GM21390 (cell line): ENCODE measurements around the gene PAMR1.
A peak's percentile ranks its signal among the peaks of the same experiment; 100 is the strongest.

ENCODE experiments used
- ATAC-seq: cut with Tn5 transposase; IDR thresholded peaks from one replicate; pipeline ENCODE4 v1.9.1; 2021; ENCODE audit not compliant: unreplicated experiment

PAMR1 gene

DNA sequence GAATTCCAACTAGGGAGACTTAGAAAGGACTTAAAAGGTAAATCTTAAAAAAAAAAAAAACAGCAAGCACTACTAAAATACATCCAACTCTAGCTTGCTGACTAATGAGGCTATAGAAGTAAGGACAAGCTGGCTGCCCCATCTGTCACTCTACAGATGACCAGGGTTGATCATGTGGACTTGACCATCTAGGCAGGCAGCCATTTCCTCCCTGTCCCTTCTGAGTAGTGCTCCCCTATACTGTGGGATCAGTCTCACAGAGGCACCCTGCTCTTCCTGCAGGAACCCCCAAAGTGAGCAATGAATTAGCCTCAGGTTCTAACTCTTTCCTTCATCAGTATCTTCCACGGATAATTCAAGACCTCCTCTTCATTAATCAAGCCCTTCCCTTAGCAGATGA, 118.4 kb downstream of the PAMR1 start:
- ATAC-seq, result no peak

DNA sequence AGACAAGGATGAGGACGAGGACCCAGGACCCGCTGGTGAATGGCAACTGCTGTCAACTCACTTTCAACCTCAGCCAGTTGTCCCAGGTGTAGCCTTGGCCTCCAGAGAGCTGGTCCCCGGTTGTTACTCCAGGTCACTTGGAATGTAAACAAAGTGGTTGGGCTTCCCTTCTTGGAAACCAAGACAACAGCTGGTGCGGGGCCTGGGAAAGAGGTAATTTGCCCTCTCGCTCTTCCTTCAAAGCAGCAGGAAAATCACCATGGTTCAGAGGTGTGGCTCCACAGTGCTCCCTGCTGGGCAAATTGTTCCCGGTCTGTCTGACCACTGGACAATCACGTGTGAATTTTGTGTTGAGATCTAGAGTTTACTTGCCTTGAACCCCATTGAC, 121.0 kb downstream of the PAMR1 start:
- no peak for ATAC-seq

DNA sequence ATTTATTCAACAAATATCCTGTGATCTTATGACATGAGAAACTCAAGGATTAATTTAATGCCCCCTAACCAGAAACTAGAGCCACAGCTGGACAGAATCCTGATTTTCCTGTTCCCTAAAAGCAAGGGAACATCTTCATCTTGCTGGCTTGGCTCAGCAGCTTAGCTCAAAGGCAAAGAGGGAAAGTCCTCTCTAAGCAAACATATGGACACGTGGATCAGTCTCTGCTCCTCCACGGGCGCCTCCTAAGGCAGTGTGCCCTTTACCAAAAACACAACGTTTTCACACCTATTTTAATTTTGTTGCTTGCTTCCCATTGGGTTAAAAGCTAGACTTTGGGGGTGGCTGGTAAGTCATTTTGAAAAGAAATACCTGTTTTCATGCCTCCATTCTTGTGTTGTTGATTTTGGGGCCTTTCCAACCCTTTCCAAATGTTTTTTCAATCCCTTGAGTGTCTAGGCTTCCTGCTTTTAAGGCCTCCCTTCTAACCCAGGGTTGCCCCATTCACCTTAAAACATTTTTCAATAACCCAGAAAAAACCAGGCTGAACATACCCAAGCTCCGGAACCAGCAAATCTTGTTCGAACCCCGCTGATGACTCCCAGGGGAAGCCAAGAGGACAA, 121.5 kb downstream of the PAMR1 start:
- no peak for ATAC-seq

DNA sequence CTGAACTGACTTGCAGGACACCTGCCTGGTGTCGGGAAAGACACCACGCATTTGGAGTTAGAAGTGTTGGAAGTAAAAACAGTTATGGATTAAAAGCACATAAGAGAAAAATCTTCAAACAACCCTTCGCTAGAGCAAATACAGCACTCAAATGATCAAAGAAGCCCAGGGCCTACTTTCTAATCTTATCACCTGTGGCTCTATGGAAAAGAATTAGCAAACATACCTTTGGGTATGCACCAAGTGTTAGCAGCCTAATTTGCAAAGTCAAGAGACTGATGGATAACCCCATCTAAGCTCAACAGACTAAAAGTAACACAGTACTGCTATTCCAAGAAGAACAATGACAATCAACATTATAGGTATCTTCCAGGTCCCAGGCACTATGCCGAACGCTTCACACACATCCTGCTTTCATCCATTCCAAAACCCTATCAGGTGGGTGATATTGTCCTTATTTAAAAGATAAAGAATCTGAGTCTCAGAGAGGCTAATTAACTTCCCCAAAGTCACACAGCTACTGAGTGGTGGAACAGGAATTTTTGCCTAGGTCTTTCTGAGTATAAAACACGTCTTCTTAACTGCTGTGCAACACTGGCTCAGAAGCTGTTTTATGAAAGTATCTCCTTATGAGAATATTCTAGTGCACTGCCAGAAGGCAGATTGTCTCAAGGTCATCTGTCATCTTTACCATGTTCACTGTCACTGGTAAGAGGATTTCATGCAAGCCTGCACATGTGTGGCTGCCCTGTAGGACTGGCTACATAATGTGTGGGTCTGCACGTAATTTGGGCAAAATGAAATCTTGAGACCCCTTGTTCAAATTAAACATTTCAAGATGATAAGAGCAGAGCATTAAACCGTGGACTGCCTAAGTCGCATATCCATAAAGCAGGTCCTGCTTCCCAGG, 122.4 kb downstream of the PAMR1 start:
- ATAC-seq, result no peak

DNA sequence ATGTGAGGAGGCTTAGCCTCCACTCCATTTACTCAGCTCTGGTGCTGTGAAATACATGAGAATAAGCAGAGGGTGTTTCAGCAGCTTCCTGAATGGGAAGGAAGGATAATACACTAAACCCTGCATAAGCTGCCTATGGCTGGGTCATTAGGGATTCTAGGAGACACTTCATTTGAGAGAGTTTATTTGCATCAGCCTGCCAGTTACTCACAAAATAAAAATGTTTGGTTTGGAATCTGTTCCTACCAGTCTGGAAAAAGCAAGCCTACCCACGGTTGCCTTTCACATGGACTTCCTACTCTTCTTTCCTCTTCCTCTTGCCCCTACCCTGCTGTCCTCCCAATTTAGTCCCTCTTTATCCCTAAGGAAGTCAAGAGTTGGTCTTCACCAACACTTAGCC, 126.5 kb downstream of the PAMR1 start:
- no peak for ATAC-seq

DNA sequence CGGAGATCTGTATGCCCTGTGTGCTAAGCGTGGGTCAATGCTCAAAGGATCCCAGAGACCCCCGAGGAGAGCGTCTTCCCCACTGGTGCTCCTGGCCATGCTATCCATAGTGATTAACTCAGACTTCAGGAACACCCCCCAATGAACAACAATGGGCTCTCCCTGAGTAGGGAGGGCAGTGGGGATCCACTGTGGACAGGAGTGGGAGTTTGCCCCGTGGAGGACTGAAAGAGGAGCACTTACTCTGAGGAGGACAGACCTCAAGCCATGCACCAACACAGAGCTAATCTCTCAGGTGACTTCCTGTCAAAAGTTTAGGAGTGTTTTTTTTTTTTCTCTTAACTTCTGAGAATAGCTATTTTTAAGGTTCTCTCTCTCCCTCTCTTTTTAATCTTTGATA, 130.5 kb downstream of the PAMR1 start:
- no peak for ATAC-seq

DNA sequence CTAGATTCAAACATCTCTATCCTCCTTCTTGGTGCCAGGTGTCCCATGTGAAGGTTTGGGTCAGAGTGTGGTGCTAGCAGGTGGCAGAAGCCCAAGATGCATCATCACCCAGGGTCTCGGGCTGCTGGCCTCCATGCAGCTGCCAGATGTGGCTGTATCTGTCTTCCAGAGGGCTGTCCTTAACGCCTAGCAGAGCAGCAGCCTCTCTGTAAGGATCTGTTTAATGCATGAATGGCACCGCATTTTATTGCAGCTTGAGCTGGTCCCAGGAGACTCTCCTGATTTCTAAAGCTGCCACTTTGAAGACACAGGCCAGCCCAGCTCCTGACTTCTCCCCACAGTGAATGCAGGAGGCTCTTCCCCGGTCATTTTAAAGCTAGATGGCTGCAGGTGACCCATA, 132.3 kb downstream of the PAMR1 start:
- no peak for ATAC-seq

DNA sequence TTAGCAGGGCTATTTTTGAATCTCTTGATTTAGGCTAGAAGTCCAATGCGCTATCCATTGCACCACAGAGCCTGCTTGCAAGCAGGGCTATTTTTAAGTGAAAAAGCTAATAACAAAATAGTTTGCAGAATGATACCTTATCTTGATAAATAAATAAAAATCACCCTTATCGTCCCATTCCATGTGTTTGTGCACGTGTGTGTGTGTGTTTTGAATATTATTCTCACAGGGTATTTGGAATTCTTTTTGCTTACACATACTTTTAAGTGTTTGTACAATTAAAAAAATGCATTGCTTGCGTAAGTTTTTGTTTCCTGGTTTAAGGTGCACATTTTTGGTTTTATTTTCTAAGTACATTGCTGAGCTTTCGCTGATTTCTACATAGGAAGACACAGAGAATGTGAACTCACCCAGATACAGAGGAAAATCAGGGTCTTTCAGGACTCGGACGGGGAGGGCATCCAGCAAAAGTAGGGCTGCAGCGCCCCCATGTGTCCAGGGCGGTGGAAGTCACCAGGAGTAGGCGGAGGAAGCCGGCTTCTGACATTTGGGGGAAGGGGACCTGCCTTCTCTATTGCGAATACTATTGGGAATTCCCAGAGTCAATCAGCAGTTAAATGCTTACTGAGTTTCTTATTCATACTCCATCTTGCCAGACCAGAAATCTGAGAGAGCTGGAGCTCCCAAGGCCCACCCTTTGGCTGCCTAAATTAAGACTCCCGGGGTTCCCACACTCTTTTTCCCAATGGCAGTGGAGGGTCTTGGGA, 133.3 kb downstream of the PAMR1 start:
- no peak for ATAC-seq

DNA sequence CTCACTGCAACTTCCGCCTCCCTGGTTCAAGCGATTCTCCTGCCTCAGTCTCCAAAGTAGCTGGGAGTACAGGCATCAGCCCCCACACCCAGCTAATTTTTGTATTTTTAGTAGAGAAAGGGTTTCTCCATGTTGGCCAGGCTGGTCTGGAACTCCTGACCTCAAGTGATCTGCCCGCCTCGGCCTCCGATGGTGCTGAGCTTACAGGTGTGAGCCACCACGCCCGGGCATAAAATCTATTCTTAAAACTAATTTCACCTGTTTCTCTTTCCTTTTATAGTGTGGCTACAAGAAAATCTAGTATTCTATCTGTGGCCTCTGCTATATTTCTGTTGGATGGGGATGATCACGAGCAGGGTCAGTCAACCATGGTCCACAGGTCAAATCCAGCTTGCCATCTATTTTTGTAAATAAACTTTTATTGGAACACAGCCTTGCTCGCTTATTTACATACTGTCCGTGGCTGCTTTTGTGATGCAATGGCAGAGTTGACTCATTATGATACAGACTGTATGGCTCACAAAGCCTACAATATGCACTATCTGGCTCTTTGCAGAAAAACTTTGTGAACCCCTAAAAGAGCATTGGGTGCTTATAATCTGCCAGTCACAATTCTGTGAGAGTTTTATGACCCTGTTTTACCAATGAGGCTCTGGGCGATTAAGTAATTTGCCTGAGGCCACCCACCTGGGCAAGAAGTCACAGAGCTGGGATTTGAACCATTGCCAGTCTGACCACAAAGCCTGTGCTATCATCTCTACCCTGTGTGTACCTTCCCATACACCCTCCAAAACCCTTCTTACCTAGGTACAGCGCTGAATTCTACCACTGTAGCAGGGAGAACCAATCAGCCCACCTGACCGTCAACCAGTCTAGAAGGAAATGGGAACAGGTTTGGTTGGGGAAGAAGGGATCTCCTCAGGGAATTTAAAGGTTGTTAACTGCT, 134.4 kb downstream of the PAMR1 start:
- peak; percentile 93 for ATAC-seq

DNA sequence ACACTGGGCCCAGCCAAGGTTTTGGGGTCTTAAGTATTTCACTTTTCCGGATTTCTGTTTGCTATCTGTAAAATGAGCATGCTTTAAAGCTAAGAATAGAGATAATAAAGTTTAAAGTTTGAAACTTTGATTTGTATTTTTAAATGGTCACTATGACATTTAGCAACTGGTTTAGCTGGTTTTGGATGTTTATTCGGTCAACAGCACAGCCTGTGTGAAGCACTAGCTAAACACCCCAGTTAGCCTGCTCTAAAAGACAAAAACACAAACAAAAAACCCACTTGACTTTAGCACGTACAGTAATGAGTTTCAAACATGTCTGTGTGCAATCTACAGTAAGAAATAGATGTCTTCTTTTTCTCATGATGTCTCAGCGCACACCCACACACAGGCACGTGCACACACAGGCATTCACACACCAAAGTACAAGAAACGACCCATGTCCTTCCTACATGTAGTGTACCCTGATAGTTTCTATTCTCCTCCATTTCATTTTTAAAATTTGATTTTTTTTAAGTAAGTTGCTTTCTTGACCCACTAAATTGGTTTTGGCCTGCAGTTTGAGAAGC, 135.4 kb downstream of the PAMR1 start:
- no peak for ATAC-seq

DNA sequence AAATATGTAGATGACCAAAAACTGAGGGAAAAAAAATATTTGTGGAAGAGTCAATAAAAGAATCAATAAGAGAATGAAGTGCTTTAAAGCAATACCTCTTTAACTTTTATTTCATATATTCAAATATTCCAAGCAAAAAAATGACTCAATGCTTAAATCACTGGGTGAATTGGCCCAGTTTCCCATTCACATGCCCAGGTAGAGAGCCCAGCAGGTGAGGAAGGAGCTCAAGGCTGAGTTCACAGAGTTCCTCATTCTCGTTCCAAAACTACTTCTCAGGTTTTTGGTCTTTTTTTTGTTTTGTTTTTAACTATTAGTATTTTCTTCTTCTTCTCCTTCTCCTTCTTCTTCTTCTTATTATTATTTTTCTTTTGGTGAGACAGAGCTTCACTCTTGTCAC, 136.3 kb downstream of the PAMR1 start:
- no peak for ATAC-seq

DNA sequence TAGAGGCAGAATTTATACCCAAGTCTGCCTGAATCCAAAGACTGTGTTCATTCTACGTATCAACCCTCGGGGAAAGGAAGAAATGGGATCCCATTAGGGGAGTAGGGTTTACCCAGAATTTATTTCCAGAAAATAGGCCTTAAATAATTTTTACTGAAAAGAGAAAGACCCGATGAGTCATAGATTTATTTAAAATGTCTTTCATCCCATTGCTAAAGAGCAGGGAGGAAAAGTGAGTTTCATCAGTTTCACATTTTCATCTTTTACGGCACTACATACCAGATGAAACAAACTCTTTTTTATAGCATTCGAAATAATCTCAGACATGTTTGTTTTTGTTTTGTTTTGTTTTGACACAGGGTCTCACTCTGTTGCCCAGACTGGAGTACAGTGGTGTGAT, 137.4 kb downstream of the PAMR1 start:
- no peak for ATAC-seq

DNA sequence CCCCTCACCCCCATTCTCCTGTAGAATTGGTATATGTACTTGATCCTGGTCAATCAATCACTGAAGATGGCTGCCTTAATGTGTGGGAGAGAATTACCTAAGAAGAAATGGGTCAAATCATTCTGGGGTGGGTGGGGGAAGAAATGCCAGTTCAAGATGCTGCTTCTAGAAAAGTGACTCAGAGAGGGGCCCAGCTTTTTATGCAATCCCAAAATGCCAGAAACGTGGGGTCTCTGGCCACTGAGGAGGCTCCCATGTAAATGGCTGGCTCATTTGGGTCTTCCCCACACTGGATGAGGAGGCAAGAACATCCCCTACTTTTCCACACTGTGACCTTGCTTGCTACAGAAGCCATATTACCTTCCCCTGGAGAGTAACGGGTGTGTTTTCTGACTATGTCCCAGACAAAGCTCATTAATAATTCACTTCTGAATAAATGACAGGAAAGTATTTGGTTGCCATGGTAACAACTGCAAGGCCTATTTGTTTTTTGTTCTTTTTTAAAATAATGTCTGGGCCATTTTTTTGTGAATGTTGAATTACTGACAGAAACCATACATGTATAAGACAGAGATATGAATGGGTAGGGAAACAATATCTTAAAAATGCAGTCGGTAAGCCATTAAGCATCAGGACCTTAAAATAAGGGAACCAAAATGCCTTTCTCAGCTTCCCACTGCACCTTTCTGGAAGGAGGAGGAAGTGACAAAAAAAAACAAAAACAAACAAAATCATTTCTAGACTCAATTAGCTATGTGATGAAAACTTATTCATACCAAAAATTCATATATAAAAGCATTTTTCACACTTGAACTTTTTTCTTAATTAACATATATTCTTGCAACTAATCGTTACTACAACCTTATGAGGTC, 138.1 kb downstream of the PAMR1 start:
- no peak for ATAC-seq

DNA sequence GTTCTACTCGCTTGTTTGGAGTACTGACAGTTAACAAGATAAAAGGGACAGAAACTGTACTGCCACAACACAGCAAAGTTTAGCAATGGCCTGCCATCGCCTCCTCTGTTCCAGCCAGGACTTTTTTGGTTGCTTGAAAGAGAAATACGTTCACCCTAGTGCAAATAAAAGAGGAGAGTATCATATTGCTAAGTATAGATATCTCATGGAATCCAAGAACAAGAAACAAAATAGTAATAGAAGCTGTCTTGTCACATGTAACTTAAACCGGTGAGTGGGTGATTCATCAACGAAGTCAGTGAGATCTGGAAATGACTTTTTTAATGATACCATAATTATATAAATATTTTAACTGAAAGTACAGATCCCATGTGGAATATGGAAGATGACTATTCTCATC, 141.5 kb downstream of the PAMR1 start:
- ATAC-seq, result no peak
